Stimulated activated naive B cell treated with anti-CD40 and anti-IgM and Interleukin-4, amounts not matched to agents 10 μg/mL and 1 μg/mL and 100 μg/mL, for 72 hours (primary cell): ENCODE data around the gene SCG5.
A peak's percentile ranks its signal among the peaks of the same experiment; 100 is the strongest.

Experiments
- ATAC-seq, 2 donors: fragments of 150-1000 bp; cut with Tn5 transposase; replicated peaks; 2 replicates each; pipeline ENCODE4 v1.10.0; 2021; ENCODE audit warnings: moderate library complexity in 1 of 2
- DNase-seq: peaks from one replicate; pipeline ENCODE4 v3.0.0; 2021
- H3K27ac Mint-ChIP-seq: one replicate; pipeline ENCODE4 v1.8.0; 2022; ENCODE audit warnings: mild to moderate bottlenecking, mixed read lengths
- H3K27me3 Mint-ChIP-seq, 2 donors: one replicate each; pipeline ENCODE4 v1.8.0; 2022; ENCODE audit warnings: mixed read lengths in 2 of 2
- H3K36me3 Mint-ChIP-seq, 2 donors: one replicate each; pipeline ENCODE4 v1.8.0; 2022; ENCODE audit warnings: mixed read lengths in 2 of 2, mild to moderate bottlenecking in 1 of 2
- H3K4me1 Mint-ChIP-seq, 2 donors: one replicate each; pipeline ENCODE4 v1.8.0; 2022; ENCODE audit warnings: mixed read lengths in 2 of 2, mild to moderate bottlenecking in 1 of 2
- H3K4me3 Mint-ChIP-seq, 2 donors: one replicate each; pipeline ENCODE4 v1.8.0; 2022; ENCODE audit warnings: mild to moderate bottlenecking in 2 of 2, mixed read lengths in 2 of 2, moderate library complexity in 1 of 2
- H3K9me3 Mint-ChIP-seq, 2 donors: one replicate each; pipeline ENCODE4 v1.8.0; 2022; ENCODE audit warnings: mixed read lengths in 2 of 2, mild to moderate bottlenecking in 1 of 2

SCG5 gene

DNA sequence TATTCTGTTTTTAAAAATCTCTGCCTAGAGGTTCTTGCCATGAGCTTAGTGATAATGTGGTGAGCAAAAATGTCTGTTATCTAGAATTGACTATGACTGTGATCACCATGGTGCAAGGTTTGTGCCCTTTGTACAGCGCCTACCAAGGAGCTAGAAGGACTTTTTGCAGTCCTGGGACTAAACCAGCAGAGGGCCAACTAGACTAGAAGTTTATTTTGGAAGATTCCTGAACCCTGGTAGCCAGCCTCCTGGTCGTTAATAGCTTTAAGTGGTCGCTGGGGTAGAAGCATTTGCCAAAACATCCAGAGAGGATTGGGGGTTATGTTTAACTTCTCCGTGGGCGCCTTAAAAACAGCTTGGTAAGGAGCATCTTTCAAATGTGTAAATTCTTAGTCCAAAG is 7.8 kb downstream of the SCG5 start:
- H3K36me3 Mint-ChIP-seq, result no peaks in the 10 kb centered on the region
- H3K9me3 Mint-ChIP-seq, result no peaks in the 10 kb centered on the region
- no peak overlapping the region for H3K4me3 Mint-ChIP-seq
- no peak overlapping the region for H3K27ac Mint-ChIP-seq
- peak; percentile 29 to 50 for ATAC-seq
- DNase-seq, result no peak
- no peaks in the 10 kb centered on the region for H3K27me3 Mint-ChIP-seq
- H3K4me1 Mint-ChIP-seq, result no peaks in the 10 kb centered on the region

DNA sequence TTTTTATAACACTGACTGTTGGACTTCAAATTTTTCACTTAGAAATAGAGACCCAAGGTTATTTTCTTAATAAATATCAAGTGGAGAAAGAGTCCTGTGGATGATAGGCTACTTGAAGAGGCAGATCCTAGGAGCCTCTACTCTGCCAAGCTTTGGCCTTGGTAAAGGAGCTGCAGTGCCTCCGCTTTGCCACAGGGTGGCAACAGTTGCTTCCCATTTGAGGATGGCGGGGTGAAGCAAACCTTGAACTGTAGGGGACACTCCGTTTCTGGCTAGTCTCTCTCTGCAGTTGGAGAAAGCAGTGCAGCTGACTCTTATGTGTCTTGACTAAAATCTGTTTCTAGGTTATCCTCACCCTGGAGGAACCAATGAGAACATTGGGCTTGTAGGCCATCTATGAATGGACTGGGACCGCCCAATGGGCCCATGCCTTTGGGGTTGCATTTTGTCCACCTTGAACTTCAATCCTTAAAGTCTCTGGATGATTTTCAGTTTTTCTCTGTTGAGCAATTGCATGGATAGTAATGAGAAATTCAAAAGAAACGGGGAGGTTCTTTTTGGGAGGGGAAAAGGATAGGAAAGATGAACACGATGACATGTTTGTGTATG is 9.8 kb downstream of the SCG5 start:
- no peak overlapping the region for H3K4me3 Mint-ChIP-seq
- ATAC-seq (peak; percentile 87 to 88), DNase-seq (peak; percentile 33)
- H3K36me3 Mint-ChIP-seq, result no peaks in the 10 kb centered on the region
- H3K27ac Mint-ChIP-seq, result no peak overlapping the region
- no peaks in the 10 kb centered on the region for H3K4me1 Mint-ChIP-seq
- no peaks in the 10 kb centered on the region for H3K9me3 Mint-ChIP-seq
- no peaks in the 10 kb centered on the region for H3K27me3 Mint-ChIP-seq

DNA sequence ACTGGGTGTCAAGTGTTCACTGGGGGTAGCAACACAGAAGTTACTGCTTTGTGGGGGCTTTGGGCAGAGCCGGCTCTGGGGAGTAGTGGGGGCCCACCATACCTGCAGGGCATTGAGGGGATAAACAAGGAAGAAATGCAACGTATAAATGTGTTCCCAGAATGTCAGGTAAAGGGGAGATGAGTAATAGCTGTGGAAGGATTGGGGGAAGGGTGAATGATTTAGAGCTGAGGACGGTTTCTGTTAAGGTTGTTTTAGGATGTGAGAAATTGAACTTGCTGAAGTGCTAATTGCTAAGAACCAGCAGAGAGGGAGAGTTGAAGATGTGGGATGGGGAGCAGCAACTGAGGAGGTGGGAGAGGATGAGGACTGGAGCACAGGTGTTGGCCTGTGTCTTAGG is 10.7 kb downstream of the SCG5 start:
- Mint-ChIP-seq H3K4me1 (no peaks in the 10 kb centered on the region), H3K4me3 (no peak overlapping the region), H3K27ac (no peak overlapping the region), H3K27me3 (no peaks in the 10 kb centered on the region), H3K36me3 (no peaks in the 10 kb centered on the region), H3K9me3 (no peaks in the 10 kb centered on the region)
- DNase-seq (no peak), ATAC-seq (no peak)

DNA sequence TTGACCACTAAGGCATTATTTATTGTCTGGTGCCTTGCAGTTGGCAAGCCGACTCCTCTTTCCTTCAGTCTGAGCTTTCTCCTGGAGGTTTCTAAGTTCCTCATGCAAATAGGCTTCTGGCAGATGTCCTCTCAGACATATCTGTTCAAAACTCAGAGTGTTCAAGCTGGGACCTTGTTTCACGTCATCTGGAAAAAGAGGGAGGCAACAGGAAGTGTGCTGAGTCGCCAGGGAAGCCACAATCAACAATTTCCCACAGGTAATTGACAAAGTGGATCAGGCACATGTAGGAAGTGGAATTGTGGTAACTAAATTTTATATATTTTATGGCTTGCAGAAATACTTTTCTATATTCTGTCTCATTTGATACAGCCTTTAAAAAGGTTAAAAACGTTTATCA is 14.6 kb downstream of the SCG5 start:
- ATAC-seq (no peak), DNase-seq (no peak)
- Mint-ChIP-seq H3K27me3 (no peaks in the 10 kb centered on the region), H3K27ac (no peak overlapping the region), H3K9me3 (no peaks in the 10 kb centered on the region), H3K36me3 (no peaks in the 10 kb centered on the region), H3K4me1 (no peaks in the 10 kb centered on the region), H3K4me3 (no peak overlapping the region)

DNA sequence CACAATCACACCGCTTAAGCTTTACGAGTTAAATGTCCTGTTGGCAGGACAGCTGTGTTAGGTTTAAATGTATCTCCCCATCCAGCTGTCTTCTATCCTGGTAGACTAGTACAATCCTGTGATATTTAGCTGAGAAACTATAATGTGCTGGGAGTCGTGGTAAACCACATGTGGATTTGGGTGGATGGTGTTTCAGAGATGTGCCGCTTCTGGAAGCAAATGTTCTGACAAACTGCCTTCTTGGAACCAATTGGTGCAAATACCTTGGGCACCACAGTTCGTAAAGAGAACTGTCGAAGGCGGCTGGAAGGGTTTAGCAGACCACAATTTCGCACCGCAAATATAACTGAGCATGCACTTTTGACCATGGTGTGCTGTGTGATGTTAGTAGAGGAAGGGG is 15.0 kb downstream of the SCG5 start:
- Mint-ChIP-seq H3K27me3 (no peaks in the 10 kb centered on the region), H3K9me3 (no peaks in the 10 kb centered on the region), H3K36me3 (no peaks in the 10 kb centered on the region), H3K4me1 (no peaks in the 10 kb centered on the region), H3K4me3 (no peak overlapping the region), H3K27ac (no peak overlapping the region)
- DNase-seq (no peak), ATAC-seq (no peak)

DNA sequence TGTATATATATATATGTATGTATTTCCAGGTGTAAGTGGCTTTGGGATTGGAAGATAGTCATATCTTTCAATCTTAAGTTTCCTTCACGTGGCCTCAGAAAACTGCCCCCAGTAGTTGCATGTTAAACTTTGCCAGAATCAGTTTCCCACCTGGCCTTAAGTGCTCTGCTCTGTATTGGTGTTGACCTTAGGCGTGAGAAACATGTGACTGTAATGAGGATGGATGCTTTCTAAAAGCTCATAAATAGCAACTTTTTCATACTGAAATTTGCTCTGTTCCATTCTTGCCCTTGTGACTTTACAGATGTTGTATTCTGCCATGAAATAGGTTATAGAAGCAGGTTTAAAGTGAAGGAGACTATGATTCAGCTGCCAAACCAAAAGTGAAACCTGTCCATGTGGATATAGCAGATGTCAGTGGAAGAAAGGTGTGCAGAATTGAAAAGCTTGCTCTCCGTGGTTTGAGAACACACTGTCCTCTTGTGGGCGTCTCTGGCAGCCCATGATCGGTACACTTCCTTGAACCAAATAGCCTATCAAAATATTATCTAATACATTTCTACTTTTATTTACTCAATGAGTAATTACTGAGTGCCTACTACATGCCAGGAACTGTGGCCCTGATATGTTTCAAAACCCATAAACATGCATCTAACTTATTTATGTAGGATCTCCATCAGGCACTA is 15.8 kb downstream of the SCG5 start:
- no peak for DNase-seq
- ATAC-seq, result peak in 1 of 2 donors; percentile 44
- Mint-ChIP-seq H3K4me1 (no peaks in the 10 kb centered on the region), H3K4me3 (no peak overlapping the region), H3K27me3 (no peaks in the 10 kb centered on the region), H3K27ac (no peak overlapping the region), H3K9me3 (no peaks in the 10 kb centered on the region), H3K36me3 (no peaks in the 10 kb centered on the region)

DNA sequence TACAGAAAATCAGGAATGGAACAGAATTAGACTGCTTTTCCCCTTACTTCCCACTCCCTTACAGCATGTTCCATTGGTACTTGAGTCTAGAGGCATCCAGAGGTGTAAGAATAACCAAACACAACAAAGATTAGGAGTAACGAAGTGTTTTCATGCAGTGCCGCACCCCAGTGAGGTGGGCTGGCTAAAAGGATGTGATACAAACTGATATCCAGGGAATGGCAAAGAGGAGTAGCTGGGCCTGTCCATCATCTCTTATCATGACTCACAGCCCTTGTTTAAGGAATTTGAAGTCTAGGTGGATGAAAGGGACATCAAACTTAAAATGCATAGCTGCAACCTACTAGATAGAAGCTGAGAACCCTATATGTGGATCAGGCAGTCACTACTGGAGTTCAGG is 16.4 kb downstream of the SCG5 start:
- DNase-seq, result no peak
- H3K36me3 Mint-ChIP-seq, result no peaks in the 10 kb centered on the region
- no peak overlapping the region for H3K4me3 Mint-ChIP-seq
- no peak overlapping the region for H3K27ac Mint-ChIP-seq
- no peaks in the 10 kb centered on the region for H3K9me3 Mint-ChIP-seq
- H3K4me1 Mint-ChIP-seq, result peaks cover 4 to 6% of the 10 kb centered on the region in 2 donors
- ATAC-seq, result no peak
- no peaks in the 10 kb centered on the region for H3K27me3 Mint-ChIP-seq

DNA sequence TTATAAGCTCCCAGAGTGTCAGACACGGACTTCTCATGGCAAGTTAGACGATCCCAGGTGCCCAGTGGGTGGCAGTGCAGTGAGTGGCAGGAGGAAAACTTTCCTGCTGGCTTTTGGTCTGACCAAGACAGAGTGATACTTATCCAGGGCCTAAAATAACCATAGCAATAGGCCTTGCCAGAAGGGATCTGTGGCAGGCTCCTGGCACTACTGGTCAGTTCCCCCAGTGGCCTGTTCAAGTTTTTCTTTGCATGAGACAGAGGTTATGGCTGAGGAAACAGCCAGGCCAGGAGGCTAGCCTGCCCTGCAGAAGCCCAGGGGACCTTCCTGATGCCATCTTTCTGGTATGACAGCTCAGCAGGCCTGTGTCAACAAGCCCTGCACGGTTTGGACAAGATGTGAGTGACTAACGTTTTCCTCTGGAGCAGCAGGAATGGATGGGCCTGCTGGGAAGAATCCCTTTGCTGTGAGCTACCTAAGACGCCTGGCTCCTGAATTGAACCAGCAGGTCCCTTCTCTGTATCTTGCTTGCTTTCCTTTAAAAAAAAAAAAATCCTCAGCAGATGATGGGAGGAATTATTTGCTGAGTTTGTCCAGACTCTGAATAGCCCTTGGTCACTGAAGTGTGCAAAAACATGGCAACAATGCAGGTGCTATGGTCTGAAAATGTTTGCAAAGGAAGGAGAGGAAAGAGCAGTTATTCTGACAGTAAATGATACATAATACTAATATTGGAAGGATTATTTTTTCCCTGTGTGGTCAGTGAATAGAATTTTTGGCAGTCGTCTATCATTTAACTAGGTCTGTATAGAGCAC is 18.0 kb downstream of the SCG5 start:
- no peaks in the 10 kb centered on the region for H3K9me3 Mint-ChIP-seq
- H3K4me3 Mint-ChIP-seq, result no peak overlapping the region
- ATAC-seq (no peak), DNase-seq (no peak)
- H3K36me3 Mint-ChIP-seq, result no peaks in the 10 kb centered on the region
- no peak overlapping the region for H3K27ac Mint-ChIP-seq
- H3K4me1 Mint-ChIP-seq, result peaks cover 4 to 6% of the 10 kb centered on the region in 2 donors
- no peaks in the 10 kb centered on the region for H3K27me3 Mint-ChIP-seq

DNA sequence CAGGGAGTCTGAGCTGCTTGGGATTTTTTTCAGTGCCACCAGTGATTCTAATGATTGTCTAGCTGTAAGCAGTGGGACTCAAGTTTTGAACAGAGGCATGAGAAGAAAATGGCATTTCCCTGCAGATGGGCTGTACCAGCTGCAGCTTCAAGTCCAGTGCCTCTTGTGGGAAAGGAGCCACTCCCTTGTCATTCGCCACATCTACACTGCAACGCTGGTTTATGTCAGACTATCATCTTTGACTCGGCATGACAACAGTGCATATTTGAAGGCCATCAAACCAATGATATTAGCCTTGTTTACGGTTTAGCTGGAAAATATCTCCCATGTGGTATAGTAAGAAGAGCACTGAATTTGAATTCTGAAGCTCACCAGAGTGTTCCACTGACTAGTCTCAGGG is 22.2 kb downstream of the SCG5 start:
- Mint-ChIP-seq H3K9me3 (no peaks in the 10 kb centered on the region), H3K4me1 (peaks cover 4 to 6% of the 10 kb centered on the region in 2 donors), H3K36me3 (no peaks in the 10 kb centered on the region), H3K4me3 (no peak overlapping the region), H3K27me3 (no peaks in the 10 kb centered on the region), H3K27ac (no peak overlapping the region)
- DNase-seq (no peak), ATAC-seq (no peak)

DNA sequence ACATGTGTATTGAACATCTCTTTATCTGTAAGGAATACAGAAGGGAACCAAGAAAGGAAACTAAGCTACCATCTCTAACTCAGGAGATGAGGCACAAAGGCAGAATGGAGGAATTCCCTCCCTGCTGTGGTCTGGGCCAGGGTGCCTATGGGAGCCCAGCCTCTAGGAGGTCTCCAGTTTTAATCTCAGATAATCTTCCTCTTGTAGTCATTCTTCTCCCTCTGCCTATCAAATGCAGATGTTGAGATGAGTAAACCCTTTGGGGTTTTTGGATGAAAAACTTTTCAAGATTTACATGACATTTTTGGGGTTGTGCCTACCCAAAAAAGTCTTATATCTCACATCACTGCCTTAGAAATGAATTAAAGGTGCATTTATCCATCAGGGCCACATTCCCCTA is 23.3 kb downstream of the SCG5 start:
- H3K27me3 Mint-ChIP-seq, result no peaks in the 10 kb centered on the region
- no peak overlapping the region for H3K27ac Mint-ChIP-seq
- no peak for ATAC-seq
- no peak overlapping the region for H3K4me3 Mint-ChIP-seq
- no peaks in the 10 kb centered on the region for H3K36me3 Mint-ChIP-seq
- H3K9me3 Mint-ChIP-seq, result no peaks in the 10 kb centered on the region
- no peak for DNase-seq
- peaks cover 4 to 6% of the 10 kb centered on the region in 2 donors for H3K4me1 Mint-ChIP-seq

DNA sequence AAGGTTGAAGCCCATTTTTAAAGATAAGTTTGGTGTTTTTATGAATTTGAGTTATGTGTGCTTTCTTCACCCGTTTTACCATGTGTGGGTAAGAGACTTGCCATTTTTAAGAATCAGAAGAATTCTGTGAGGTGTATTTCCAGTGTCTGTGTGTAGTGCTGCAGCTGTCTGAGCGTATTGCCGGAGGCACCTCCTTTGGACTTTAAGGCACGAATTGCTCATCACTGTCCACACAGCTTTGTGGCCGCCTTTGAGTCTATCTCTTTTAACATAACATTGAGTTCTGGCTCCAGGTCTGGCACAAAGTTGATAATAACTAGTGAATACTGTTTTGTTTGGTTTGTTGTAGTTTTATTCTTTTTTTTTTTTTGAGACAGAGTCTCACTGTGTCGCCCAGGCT is 25.8 kb downstream of the SCG5 start:
- peaks cover 4 to 6% of the 10 kb centered on the region in 2 donors for H3K4me1 Mint-ChIP-seq
- no peaks in the 10 kb centered on the region for H3K36me3 Mint-ChIP-seq
- H3K4me3 Mint-ChIP-seq, result no peak overlapping the region
- ATAC-seq, result no peak
- H3K27me3 Mint-ChIP-seq, result no peaks in the 10 kb centered on the region
- DNase-seq, result no peak
- H3K27ac Mint-ChIP-seq, result no peak overlapping the region
- no peaks in the 10 kb centered on the region for H3K9me3 Mint-ChIP-seq

DNA sequence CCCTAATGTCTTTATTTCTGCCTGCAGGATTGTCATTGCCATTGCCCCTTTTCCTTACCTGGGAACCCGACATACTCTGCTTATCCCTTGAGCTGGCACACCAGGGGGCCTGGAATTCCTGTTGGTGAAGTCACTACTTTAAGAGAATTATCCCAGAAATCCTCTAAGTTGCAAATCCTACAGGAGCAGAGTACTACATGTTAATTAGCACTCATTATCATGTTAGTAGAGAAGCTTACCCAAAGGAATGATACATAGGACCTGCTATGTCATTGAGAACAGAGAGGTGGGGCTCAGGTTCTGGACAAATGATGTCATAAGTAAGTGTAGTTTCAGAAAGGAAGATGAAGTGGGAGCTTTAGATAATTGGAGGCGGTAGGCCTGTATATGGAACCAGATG is 27.4 kb downstream of the SCG5 start:
- H3K4me3 Mint-ChIP-seq, result no peak overlapping the region
- H3K4me1 Mint-ChIP-seq, result no peaks in the 10 kb centered on the region
- H3K9me3 Mint-ChIP-seq, result no peaks in the 10 kb centered on the region
- DNase-seq, result no peak
- no peaks in the 10 kb centered on the region for H3K36me3 Mint-ChIP-seq
- H3K27me3 Mint-ChIP-seq, result no peaks in the 10 kb centered on the region
- H3K27ac Mint-ChIP-seq, result no peak overlapping the region
- ATAC-seq, result no peak

DNA sequence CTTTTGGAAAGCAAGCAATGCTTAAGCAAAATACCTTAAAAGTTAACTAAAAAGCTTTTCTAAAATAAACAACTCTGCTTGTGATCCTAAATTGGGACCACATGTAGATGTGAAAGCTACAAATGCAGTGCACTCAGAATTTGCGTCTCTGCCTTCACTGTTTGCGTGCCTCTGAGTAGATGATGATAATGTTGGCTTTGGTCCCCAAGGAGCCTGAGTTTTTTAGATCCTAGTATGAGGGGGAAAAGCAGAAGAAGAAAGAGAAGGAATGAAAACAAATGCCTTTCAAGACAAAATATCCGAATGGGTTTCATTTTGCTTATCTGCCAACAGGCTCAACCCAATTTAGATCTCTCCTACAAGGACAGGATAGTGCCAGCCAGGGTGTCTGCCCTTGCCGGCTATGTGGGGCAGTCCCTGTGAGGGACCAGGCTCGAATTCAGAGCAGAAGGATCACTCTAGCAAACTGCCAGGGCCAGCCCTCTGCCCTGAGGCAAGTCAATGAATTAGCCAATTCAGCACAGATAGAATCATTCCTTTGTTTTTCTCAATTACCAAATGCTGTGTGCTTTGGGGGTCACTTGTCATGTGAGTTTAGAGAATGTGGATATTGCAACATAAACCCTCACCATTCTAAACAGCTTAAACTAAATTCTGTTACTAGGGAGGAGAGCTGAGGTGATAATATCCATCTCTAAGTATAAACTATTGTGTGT is 28.5 kb downstream of the SCG5 start:
- no peaks in the 10 kb centered on the region for H3K9me3 Mint-ChIP-seq
- H3K27me3 Mint-ChIP-seq, result no peaks in the 10 kb centered on the region
- ATAC-seq, result no peak
- no peak overlapping the region for H3K27ac Mint-ChIP-seq
- no peaks in the 10 kb centered on the region for H3K36me3 Mint-ChIP-seq
- no peaks in the 10 kb centered on the region for H3K4me1 Mint-ChIP-seq
- no peak for DNase-seq
- H3K4me3 Mint-ChIP-seq, result no peak overlapping the region

DNA sequence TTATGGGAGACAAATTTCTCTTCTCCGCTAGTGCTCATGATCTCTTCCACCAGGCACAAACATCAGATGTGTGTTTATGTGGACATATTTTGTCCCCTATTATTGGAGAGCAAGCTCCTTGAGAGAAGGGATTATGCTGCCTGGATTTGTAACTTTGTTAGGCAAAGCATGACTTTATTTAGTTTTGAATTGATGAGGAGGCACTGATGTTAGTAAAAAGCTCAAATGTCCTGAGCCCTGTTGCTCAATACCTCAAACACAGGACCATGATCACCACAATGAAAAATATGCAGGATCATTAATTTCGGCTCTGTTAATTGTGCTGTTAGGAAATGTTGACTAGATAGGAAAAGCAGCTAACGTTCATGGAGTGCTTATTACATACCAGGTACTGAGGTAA is 29.1 kb downstream of the SCG5 start:
- H3K36me3 Mint-ChIP-seq, result no peaks in the 10 kb centered on the region
- DNase-seq, result no peak
- peak overlapping the region; percentile 59 for H3K27ac Mint-ChIP-seq
- H3K4me1 Mint-ChIP-seq, result no peaks in the 10 kb centered on the region
- no peak for ATAC-seq
- H3K9me3 Mint-ChIP-seq, result no peaks in the 10 kb centered on the region
- H3K4me3 Mint-ChIP-seq, result no peak overlapping the region
- no peaks in the 10 kb centered on the region for H3K27me3 Mint-ChIP-seq
